GM19025 (cell line): ENCODE measurements around the gene CCDC87.
"Not testable (repeated sequence)": the region's sequence is repeated elsewhere in the genome, so short reads cannot be mapped to it uniquely, and the experiment has no call there.

Experiments
- ATAC-seq: cut with Tn5 transposase; IDR thresholded peaks from one replicate; pipeline ENCODE4 v1.9.1; 2021; ENCODE audit warnings: mild to moderate bottlenecking, low read depth, moderate library complexity; ENCODE audit not compliant: unreplicated experiment

The CCDC87 gene

GRCh38 chr11:66616379-66617154 lies 23.7 kb upstream of the CCDC87 start, which contains the start of gene RBM14:
Gene RBM14 (plus strand): TSS chr11:66616630. CDS start chr11:66616721, 91 bp downstream.
- ATAC-seq: peak; percentile 93

DNA sequence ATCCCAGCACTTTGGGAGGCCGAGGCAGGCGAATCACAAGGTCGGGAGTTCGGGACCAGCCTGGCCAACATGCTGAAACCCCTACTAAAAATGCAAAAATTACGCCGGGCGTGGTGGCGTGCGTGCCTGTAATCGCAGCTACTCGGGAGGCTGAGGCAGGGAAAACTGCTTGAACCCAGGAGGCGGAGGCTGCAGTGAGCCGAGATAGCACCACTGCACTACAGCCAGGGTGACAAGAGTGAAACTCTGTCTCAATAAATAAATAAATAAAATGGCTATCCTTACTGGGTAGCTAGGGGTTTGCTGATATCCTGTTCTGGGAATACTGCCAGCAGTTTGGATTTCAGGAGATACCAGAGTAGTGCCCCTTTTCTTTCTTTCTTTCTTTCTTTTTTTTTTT lies 21.2 kb upstream of the CCDC87 start:
- no peak for ATAC-seq

GRCh38 chr11:66612458-66612857 lies 19.6 kb upstream of the CCDC87 start:
- no peak for ATAC-seq

DNA sequence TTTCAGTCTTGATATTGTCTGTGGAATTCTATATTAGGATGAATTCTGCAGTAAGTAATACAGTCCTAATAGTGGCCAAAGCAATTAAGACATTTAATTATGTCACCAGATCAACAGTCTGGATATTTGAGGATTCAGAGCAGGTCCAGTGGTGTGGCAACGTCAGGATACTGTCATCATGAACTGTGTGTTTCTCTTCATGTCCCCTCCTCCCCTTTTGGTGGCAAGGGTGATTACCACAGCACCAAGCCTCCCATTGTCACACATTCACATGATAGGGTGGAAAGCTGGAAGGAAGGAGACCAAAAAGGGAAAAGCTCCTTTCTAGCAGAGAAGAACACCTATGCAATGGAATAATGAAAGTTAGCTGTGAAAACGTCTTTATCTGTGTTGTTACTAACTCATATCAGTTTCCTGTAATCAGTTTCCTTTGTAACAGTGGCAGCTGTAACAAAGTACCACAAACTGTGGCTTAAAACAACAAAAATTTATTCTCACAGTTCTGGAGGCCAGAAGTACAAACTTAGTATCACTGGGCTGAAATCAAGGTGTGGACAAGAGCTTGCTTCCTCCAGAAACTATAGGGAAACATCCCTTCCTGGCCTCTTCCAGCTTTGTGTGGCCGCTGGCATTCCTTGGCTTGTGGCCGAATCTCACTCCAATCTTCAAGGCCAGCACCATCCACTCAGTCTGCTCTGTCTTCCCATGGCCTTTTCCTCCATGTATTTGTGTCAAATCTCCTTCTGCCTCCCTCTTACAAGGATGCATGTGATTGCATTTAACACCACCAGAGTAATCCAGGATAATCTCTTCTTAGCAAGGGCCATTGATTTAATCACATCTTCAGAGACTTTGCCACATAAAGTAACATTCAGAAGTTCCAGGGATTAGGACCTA lies 17.1 kb upstream of the CCDC87 start:
- no peak for ATAC-seq

GRCh38 chr11:66607126-66607834 lies 14.4 kb upstream of the CCDC87 start:
- no peak for ATAC-seq

DNA sequence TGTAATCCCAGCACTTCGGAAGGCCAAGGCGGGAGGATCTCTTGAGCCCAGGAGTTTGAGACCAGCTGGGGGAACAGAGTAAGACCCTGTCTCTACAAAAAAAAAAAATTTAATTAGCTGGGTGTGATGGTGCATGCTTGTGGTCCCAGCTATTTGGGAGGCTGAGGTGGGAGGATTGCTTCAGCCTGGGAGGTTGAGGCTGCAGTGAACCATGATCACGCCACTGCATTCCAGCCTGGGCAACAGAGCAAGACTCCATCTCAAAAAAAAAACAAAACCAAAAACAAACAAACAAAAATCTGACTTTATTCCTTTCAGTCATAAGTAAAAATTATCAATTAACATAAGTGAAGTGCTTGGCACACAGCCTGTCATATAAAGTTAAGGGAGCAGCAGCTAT lies 13.7 kb upstream of the CCDC87 start:
- ATAC-seq: not testable (repeated sequence)

- no peak for ATAC-seq
Observed at GRCh38 chr11:66604155-66604554, 11.3 kb upstream of the CCDC87 start.

DNA sequence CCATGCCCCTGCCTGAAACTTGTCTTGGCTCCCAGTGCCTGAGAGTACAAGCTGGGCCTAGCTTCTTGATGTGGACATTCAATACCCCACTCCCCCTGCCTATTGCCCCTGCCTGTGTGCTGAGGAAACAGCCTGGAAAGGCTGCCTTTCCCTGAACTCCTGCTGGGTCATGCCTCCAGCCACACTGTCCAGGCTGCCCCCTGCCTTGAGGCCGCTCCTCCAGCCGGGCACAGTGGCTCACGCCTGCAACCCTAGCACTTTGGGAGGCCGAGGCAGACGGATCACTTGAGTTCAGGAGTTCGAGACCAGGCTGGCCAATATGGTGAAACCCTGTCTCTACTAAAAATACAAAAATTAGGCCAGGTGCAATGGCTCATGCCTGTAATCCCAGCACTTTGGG lies 10.2 kb upstream of the CCDC87 start:
- no peak for ATAC-seq

GRCh38 chr11:66600631-66601233 lies 7.9 kb upstream of the CCDC87 start:
- ATAC-seq: no peak

DNA sequence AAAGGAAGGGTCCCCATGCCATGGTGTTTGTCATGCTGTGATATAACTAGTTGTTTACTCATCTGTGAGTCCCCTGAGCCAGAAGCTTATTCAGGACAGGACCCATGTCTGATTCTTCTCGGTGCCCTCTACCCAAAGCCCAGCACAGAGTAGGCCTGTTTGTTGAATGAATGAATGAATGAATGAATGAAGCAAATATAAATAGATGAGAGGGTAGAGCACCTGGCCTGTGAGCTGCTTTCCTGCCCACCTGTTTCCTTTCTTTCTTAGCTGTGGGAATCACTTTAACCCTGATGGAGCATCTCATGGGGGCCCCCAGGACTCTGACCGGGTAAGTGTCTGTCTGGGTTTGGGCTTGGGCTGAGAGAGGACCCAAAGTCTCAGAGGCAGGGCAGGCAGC lies 7.4 kb upstream of the CCDC87 start:
- no peak for ATAC-seq

DNA sequence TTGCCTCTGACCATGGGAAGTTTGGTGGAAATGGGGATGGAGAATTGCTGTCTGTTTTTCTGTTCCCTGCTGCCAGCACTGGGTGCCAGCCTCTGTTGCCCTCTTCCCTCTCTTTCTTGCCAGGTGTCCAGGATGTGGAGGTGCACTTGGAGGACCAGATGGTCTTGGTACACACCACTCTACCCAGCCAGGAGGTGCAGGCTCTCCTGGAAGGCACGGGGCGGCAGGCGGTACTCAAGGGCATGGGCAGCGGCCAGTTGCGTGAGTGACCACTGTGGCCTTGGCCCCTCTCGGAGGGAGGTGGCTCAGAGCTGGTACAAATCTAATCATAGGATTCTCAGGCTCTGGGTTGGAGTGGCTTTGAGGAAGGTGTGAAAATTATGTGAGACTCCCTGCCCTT lies 6.1 kb upstream of the CCDC87 start:
- ATAC-seq: no peak

DNA sequence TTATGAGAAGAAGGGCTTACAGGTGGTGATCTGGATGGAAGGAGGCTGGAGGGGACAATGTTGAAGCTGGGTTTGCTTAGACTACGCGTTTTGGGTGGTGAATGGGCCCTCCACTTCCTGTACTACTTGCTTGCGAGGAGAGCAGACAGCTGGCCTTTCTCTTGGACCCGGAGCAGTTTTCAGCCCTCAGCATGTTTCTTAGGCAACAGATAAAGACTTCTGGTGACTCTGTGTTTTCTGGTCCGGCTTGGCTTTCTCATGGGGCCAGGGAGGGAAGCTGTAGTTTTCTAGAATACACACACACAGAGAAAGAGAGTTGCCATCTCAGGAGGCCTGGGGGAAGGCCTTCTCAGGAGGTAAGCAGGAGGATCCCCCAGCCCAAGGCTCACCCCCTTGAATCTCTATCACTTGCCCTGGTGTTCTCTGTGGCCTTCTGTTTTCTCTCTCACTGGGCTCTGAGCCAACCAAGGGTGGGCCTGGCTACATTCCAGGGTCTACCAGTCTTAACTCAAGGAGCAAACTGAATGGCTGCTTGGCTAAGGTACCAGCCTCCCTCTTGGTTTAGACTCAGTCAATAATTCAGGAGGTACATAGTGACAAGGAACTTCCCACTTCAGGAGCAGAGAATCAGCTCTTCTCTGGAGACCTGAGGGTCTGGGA lies 2.5 kb upstream of the CCDC87 start:
- ATAC-seq: no peak

GRCh38 chr11:66593650-66594049 lies 787 bp upstream of the CCDC87 start:
- ATAC-seq: no peak

- ATAC-seq: no peak
Observed at GRCh38 chr11:66593303-66593635, 406 bp upstream of the CCDC87 start.

DNA sequence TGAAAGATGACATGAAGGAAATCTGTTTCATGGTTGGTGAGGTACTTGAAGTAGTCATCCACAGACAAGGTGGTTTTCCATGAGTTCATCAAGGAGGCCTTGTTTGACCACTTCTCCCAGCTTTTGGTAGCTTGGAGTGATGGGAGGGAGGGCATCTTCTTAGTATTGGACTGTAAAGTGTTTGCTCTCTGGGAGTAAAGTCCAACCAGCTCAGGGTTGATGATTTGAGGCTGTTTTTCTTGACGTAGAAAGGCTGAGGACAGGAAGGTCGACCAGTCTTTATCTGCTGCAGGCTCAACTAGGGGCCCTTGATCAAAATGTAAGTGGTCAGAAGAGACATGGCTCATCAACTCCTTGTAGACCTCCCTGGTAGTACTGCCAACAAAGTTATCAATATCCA lies 1.7 kb downstream of the CCDC87 start:
- no peak for ATAC-seq

- ATAC-seq: no peak
Observed at GRCh38 chr11:66589996-66590675, 2.7 kb downstream of the CCDC87 start.

GRCh38 chr11:66589315-66589714 lies 3.5 kb downstream of the CCDC87 start:
- ATAC-seq: not testable (repeated sequence)

DNA sequence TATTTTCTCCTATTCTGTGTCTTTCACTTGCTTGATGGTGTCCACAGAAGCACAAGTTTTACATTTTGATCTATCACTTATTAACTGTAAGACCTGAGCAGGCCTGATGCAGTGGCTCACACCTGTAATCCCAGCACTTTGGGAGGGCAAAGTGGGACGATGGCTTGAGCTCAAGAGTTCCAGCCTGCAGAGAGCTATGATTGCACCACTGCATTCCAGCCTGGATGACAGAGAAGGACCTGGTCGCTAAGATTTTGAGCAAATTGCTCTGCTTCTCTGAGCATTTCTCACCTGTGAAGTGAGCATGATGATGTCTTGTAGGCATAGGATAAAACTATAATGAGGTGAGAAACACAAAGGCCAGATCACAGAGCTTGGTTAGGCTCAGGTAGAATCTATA lies 6.7 kb downstream of the CCDC87 start:
- no peak for ATAC-seq

DNA sequence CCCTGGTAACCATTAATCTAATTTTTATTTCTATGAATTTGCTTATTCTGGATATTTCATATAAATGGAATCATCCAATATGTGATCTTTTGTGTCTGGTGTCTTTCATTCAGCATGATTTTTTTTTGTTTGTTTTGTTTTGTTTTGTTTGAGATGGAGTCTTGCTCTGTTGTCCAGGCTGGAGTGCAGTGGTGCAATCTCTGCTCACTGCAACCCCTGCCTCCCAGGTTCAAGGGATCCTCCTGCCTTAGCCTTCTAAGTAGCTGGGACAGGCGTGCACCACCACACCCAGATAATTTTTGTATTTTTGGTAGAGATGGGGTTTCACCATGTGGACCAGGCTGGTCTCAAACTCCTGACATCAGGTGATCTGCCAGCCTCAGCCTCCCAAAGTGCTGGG lies 7.4 kb downstream of the CCDC87 start:
- ATAC-seq: not testable (repeated sequence)
